ENCODE measurements around the gene LPCAT1. TPM values are rescaled to one million over a fixed set of nuclear protein-coding genes. Genes with fewer than 3 reads are reported as not detected.

LPCAT1 gene
- total RNA-seq, 1 donor = 41.3 TPM

GRCh38 chr5:1524799-1525623, 1.3 kb upstream of the LPCAT1 start:
- TF ChIP-seq CTCF (IDR thresholded peaks at IDR 0.05; ENCODE audit: insufficient read depth, low read length) = no peak
- DNase-seq (ENCODE audit: low read depth) = no peak
- H3K4me3 ChIP-seq (ENCODE audit: low read depth, low read length) = no peak overlapping the region

GRCh38 chr5:1524481-1524798, 680 bp upstream of the LPCAT1 start:
- H3K4me3 ChIP-seq (ENCODE audit: low read depth, low read length) = peak overlapping the region; percentile 81
- no peak for DNase-seq (ENCODE audit: low read depth)
- TF ChIP-seq CTCF (IDR thresholded peaks at IDR 0.05; ENCODE audit: insufficient read depth, low read length) = no peak

- TF ChIP-seq CTCF (IDR thresholded peaks at IDR 0.05; ENCODE audit: insufficient read depth, low read length) = no peak
- H3K4me3 ChIP-seq (ENCODE audit: low read depth, low read length) = peak overlapping the region; percentile 81
- DNase-seq (ENCODE audit: low read depth) = no peak
Measured at GRCh38 chr5:1523480-1523792, 324 bp downstream of the LPCAT1 start.

GRCh38 chr5:1522601-1523479, 920 bp downstream of the LPCAT1 start:
- DNase-seq (ENCODE audit: low read depth) = no peak
- TF ChIP-seq CTCF (IDR thresholded peaks at IDR 0.05; ENCODE audit: insufficient read depth, low read length) = no peak
- H3K4me3 ChIP-seq (ENCODE audit: low read depth, low read length) = peak overlapping the region; percentile 81

GRCh38 chr5:1521671-1522600, 1.8 kb downstream of the LPCAT1 start:
- H3K4me3 ChIP-seq (ENCODE audit: low read depth, low read length) = peak overlapping the region; percentile 81
- peak; percentile 63 for DNase-seq (ENCODE audit: low read depth)
- no peak for TF ChIP-seq CTCF (IDR thresholded peaks at IDR 0.05; ENCODE audit: insufficient read depth, low read length)

- no peak for DNase-seq (ENCODE audit: low read depth)
- TF ChIP-seq CTCF (IDR thresholded peaks at IDR 0.05; ENCODE audit: insufficient read depth, low read length) = no peak
- no peak overlapping the region for H3K4me3 ChIP-seq (ENCODE audit: low read depth, low read length)
Measured at GRCh38 chr5:1520791-1521453, 2.8 kb downstream of the LPCAT1 start.

Data from fibroblast of the aortic adventitia (primary cell).